Stomach (tissue), 4 donors: Measurements from ENCODE around the gene WASF3.

ENCODE experiments used
- CTCF ChIP-seq, 7 experiments: fragments of 450-650 bp in 4 of 7; fragments of 200-600 bp in 3 of 7; sonication (generic) in 3 of 7; IDR thresholded peaks; one replicate each; pipeline ENCODE4 v1.5.1; 2016 to 2019; ENCODE audit warnings: antibody characterized with exemption in 7 of 7, control low read depth in 2 of 7, mild to moderate bottlenecking in 1 of 7
- POLR2A ChIP-seq, 4 donors: fragments of 450-650 bp; IDR thresholded peaks; one replicate each; pipeline ENCODE4 v1.6.1; 2016; ENCODE audit warnings: antibody characterized with exemption in 4 of 4, control low read depth in 2 of 4, mild to moderate bottlenecking in 1 of 4, moderate library complexity in 1 of 4
- POLR2AphosphoS5 ChIP-seq, 3 donors: sonication (generic); formaldehyde crosslinking; IDR thresholded peaks; one replicate each; pipeline ENCODE4 v1.6.1; 2016; ENCODE audit warnings: antibody characterized with exemption in 3 of 3

- no peak for TF ChIP-seq POLR2A (IDR thresholded peaks at IDR 0.05)
- no peak for TF ChIP-seq CTCF (IDR thresholded peaks at IDR 0.05)
- TF ChIP-seq POLR2AphosphoS5 (IDR thresholded peaks at IDR 0.05): no peak
Observed at GRCh38 chr13:26686285-26686684, 128.8 kb downstream of the WASF3 start.
